Upper lobe of left lung (tissue), 6 donors: Measurements from ENCODE around the gene DGKB. TPM values are rescaled to one million over a fixed set of nuclear protein-coding genes. Genes with fewer than 3 reads are reported as not detected.

ENCODE experiments used
- ATAC-seq, 2 donors: fragments of 200-7000 bp; cut with Tn5 transposase; one replicate each; pipeline ENCODE4 v1.9.1; 2022; ENCODE audit warnings: mild to moderate bottlenecking in 2 of 2, moderate library complexity in 2 of 2; ENCODE audit not compliant: low FRiP score in 2 of 2
- DNase-seq, 2 donors: peaks; one replicate each; pipeline ENCODE4 v3.0.0-alpha.2; 2019 to 2020
- H3K27ac ChIP-seq, 4 donors: fragments of 200-600 bp; sonication (generic); one replicate each; pipeline ENCODE4 v1.5.1; 2016 to 2019
- H3K27me3 ChIP-seq, 4 donors: fragments of 200-600 bp; sonication (generic); one replicate each; pipeline ENCODE4 v1.5.1; 2017 to 2019
- H3K36me3 ChIP-seq, 4 donors: fragments of 200-600 bp; sonication (generic); one replicate each; pipeline ENCODE4 v1.5.1; 2016 to 2019
- H3K4me1 ChIP-seq, 4 donors: fragments of 200-600 bp; sonication (generic); one replicate each; pipeline ENCODE4 v1.5.1; 2018 to 2019
- H3K4me3 ChIP-seq, 4 donors: fragments of 200-600 bp; sonication (generic); one replicate each; pipeline ENCODE4 v1.5.1; 2017 to 2019; ENCODE audit warnings: mild to moderate bottlenecking in 2 of 4, moderate library complexity in 1 of 4
- H3K9me3 ChIP-seq, 4 donors: fragments of 200-600 bp; sonication (generic); one replicate each; pipeline ENCODE4 v1.5.1; 2018 to 2019
- EP300 ChIP-seq, 4 donors: sonication (generic); formaldehyde crosslinking; IDR thresholded peaks; one replicate each; pipeline ENCODE4 v1.5.1; 2017; ENCODE audit warnings: antibody characterized with exemption in 4 of 4, control low read depth in 2 of 4
- POLR2A ChIP-seq, 4 donors: fragments of 450-650 bp; IDR thresholded peaks; one replicate each; pipeline ENCODE4 v1.5.1; 2016 to 2017; ENCODE audit warnings: antibody characterized with exemption in 4 of 4, mild to moderate bottlenecking in 2 of 4
- POLR2AphosphoS5 ChIP-seq, 2 donors: sonication (generic); formaldehyde crosslinking; IDR thresholded peaks; one replicate each; pipeline ENCODE4 v1.5.1; 2017; ENCODE audit warnings: antibody characterized with exemption in 2 of 2
- WGBS, 2 donors: methylation state at CpG; one replicate each; pipeline ENCODE4 v1.1.5; 2017 to 2018; 5-methylcytosine and 5-hydroxymethylcytosine counted together
- total RNA-seq, 6 donors: library from RNA; depleted of rRNA in 4 of 6; stranded (reverse); fragments of >200 nt in 4 of 6; gene quantifications; one replicate each; pipeline versions ENCODE4 v1.1.0 to v1.2.1, GENCODE V29; 2016 to 2021
- TF ChIP-seq, protein P1 (sequence below), 6 experiments: fragments of 450-650 bp in 4 of 6; fragments of 200-600 bp in 2 of 6; sonication (generic) in 2 of 6; IDR thresholded peaks; one replicate each; pipeline ENCODE4 v1.5.1; 2016 to 2019; ENCODE audit warnings: antibody characterized with exemption in 6 of 6
- donor health status: DM: no; HTN: no; CAD: no; lungs with moderate emphysema.
- donor health status: DM: no; HTN: yes; CAD: no; lungs with severe emphysema.

DGKB gene
- total RNA-seq, 6 donors from 2014 or later = 0.09 to 0.30 (median 0.30) TPM; not detected in 3

DNA sequence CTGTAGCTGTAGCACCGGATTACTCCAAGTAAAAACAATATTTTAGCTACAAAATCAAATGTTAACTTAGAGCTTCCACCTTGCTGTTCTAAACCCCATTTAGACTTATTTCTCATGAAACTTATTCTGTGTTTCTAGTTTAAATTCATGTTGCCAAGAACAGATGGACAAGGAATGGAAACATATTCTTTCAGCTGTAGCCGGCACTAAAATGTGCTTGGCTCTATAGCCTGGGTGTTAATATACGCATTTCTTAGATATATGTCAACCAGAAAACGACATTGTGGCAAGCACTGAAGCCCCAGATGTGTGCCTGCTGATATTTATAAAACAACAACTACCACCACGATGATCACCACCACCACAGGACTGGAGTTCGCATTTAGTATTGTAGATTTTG is 722.8 kb downstream of the DGKB start:
- no peaks in the 10 kb centered on the region for H3K27me3 ChIP-seq
- TF ChIP-seq, protein P1, sequence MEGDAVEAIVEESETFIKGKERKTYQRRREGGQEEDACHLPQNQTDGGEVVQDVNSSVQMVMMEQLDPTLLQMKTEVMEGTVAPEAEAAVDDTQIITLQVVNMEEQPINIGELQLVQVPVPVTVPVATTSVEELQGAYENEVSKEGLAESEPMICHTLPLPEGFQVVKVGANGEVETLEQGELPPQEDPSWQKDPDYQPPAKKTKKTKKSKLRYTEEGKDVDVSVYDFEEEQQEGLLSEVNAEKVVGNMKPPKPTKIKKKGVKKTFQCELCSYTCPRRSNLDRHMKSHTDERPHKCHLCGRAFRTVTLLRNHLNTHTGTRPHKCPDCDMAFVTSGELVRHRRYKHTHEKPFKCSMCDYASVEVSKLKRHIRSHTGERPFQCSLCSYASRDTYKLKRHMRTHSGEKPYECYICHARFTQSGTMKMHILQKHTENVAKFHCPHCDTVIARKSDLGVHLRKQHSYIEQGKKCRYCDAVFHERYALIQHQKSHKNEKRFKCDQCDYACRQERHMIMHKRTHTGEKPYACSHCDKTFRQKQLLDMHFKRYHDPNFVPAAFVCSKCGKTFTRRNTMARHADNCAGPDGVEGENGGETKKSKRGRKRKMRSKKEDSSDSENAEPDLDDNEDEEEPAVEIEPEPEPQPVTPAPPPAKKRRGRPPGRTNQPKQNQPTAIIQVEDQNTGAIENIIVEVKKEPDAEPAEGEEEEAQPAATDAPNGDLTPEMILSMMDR (IDR thresholded peaks at IDR 0.05) = no peak
- TF ChIP-seq POLR2AphosphoS5 (IDR thresholded peaks at IDR 0.05) = no peak
- no peak for TF ChIP-seq EP300 (IDR thresholded peaks at IDR 0.05)
- TF ChIP-seq POLR2A (IDR thresholded peaks at IDR 0.05) = no peak
- H3K4me3 ChIP-seq = no peak overlapping the region
- 79 to 82% methylated on average over 6 of the region's 6 CpGs for WGBS, 2 donors
- DNase-seq (no peak), ATAC-seq (no peak)
- no peaks in the 10 kb centered on the region for H3K4me1 ChIP-seq
- no peak overlapping the region for H3K27ac ChIP-seq
- H3K36me3 ChIP-seq = no peaks in the 10 kb centered on the region
- H3K9me3 ChIP-seq = no peaks in the 10 kb centered on the region

DNA sequence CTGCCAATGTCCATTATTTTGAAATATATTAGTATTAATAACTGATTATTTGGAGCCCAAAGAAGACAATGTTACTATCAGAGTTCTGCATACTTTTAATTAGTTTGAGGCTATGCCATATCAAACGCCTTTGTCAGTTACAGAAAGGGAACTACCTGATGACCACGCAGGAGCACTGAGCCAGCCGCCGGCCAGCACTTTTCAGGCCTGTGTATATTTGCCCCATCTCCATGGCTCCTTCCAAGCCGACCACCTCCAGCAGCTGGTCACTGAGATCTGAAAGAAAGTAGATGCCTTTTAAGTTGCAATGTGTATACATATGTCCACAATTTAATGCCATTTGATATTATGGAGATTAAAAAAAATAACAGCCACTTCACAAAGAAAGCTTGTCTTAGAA is 724.7 kb downstream of the DGKB start:
- H3K36me3 ChIP-seq = no peaks in the 10 kb centered on the region
- TF ChIP-seq POLR2A (IDR thresholded peaks at IDR 0.05) = no peak
- no peak for TF ChIP-seq EP300 (IDR thresholded peaks at IDR 0.05)
- no peak for TF ChIP-seq POLR2AphosphoS5 (IDR thresholded peaks at IDR 0.05)
- TF ChIP-seq, protein P1 (IDR thresholded peaks at IDR 0.05) = no peak
- ATAC-seq (no peak), DNase-seq (no peak)
- 88 to 90% methylated on average over 5 of the region's 5 CpGs for WGBS, 2 donors
- no peak overlapping the region for H3K27ac ChIP-seq
- no peaks in the 10 kb centered on the region for H3K9me3 ChIP-seq
- no peaks in the 10 kb centered on the region for H3K4me1 ChIP-seq
- H3K27me3 ChIP-seq = no peaks in the 10 kb centered on the region
- H3K4me3 ChIP-seq = no peak overlapping the region

- Histone ChIP-seq H3K4me1 (no peaks in the 10 kb centered on the region), H3K4me3 (no peak overlapping the region), H3K9me3 (peaks cover 0 to 5% (median 0%) of the 10 kb centered on the region in 4 donors), H3K36me3 (no peaks in the 10 kb centered on the region), H3K27me3 (no peaks in the 10 kb centered on the region), H3K27ac (no peak overlapping the region)
- ATAC-seq (no peak), DNase-seq (no peak)
- WGBS, 2 donors = 66 to 71% methylated on average over 2 of the region's 2 CpGs
- TF ChIP-seq POLR2AphosphoS5 (IDR thresholded peaks at IDR 0.05) (no peak), POLR2A (IDR thresholded peaks at IDR 0.05) (no peak), EP300 (IDR thresholded peaks at IDR 0.05) (no peak)
- TF ChIP-seq, protein P1 (IDR thresholded peaks at IDR 0.05) = no peak
These were observed 731.7 kb downstream of the DGKB start for GRCh38 chr7:14170872-14171271.

- ATAC-seq = no peak
- H3K9me3 ChIP-seq = no peaks in the 10 kb centered on the region
- H3K27ac ChIP-seq = no peak overlapping the region
These were observed 744.4 kb downstream of the DGKB start for GRCh38 chr7:14158111-14158510.

GRCh38 chr7:14156436-14156835 is 746.1 kb downstream of the DGKB start:
- Histone ChIP-seq H3K27ac (no peak overlapping the region), H3K27me3 (no peaks in the 10 kb centered on the region), H3K4me1 (no peaks in the 10 kb centered on the region), H3K9me3 (no peaks in the 10 kb centered on the region), H3K4me3 (no peak overlapping the region), H3K36me3 (no peaks in the 10 kb centered on the region)
- ATAC-seq (no peak), DNase-seq (no peak)
- no peak for TF ChIP-seq EP300 (IDR thresholded peaks at IDR 0.05)
- TF ChIP-seq, protein P1 (IDR thresholded peaks at IDR 0.05) = no peak
- 97 to 98% methylated on average over 1 of the region's 1 CpG for WGBS, 2 donors

More at GRCh38 chr7:14158111-14158510, 744.4 kb downstream of the DGKB start:
- 69 to 70% methylated on average over 2 of the region's 2 CpGs for WGBS, 2 donors
- Histone ChIP-seq H3K27me3 (no peaks in the 10 kb centered on the region), H3K4me3 (no peak overlapping the region), H3K4me1 (no peaks in the 10 kb centered on the region), H3K36me3 (no peaks in the 10 kb centered on the region)
- no peak for DNase-seq
- no peak for TF ChIP-seq POLR2AphosphoS5 (IDR thresholded peaks at IDR 0.05)
- TF ChIP-seq, protein P1 (IDR thresholded peaks at IDR 0.05) = no peak
- no peak for TF ChIP-seq EP300 (IDR thresholded peaks at IDR 0.05)
- TF ChIP-seq POLR2A (IDR thresholded peaks at IDR 0.05) = no peak
